Ectodermal cell (in vitro differentiated cells): Measurements from ENCODE around the gene TUBB1.

ENCODE experiments used
- H3K27ac ChIP-seq: 2 replicates; pipeline ENCODE4 v1.7.0; 2013; ENCODE audit warnings: mild to moderate bottlenecking, low read depth, low read length; ENCODE audit not compliant: insufficient read depth, poor library complexity, severe bottlenecking
- H3K27me3 ChIP-seq: 2 replicates; pipeline ENCODE4 v1.7.0; 2013; ENCODE audit warnings: mild to moderate bottlenecking, low read length; ENCODE audit not compliant: insufficient read depth, control insufficient read depth, poor library complexity, severe bottlenecking
- H3K36me3 ChIP-seq: one replicate; pipeline ENCODE4 v1.7.0; 2013; ENCODE audit warnings: low read length; ENCODE audit not compliant: control insufficient read depth, insufficient read depth
- H3K4me1 ChIP-seq: one replicate; pipeline ENCODE4 v1.7.0; 2013; ENCODE audit warnings: low read length; ENCODE audit not compliant: control insufficient read depth, insufficient read depth
- H3K4me3 ChIP-seq: 2 replicates; pipeline ENCODE4 v1.7.0; 2013; ENCODE audit warnings: low read depth, low read length, control low read depth; ENCODE audit not compliant: insufficient read depth
- H3K9me3 ChIP-seq: 2 replicates; pipeline ENCODE4 v1.7.0; 2013; ENCODE audit warnings: mild to moderate bottlenecking, low read length, moderate library complexity; ENCODE audit not compliant: control insufficient read depth
- WGBS, 2 experiments: methylation state at CpG; one replicate each; pipeline ENCODE4 v1.1.7; 2013; ENCODE audit warnings: missing lambda C conversion rate in 2 of 2; 5-methylcytosine and 5-hydroxymethylcytosine counted together

TUBB1 gene

DNA sequence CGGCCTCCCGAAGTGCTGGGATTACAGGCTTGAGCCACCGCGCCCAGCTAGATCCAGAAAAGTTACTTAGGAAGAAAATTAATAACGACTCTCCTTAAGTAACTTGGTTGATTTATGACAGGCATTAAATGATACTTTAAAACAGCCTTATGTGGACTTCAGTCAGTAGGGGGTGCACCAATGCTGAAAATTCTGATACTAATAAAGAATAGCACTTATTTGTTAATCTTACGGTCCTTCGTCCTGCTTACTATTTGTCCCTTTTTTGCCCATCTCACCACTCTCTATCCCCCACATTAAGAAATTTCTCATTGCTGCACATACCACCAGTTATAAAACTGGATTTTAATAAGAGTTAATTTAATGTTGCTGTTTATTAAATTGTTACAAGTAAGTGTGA, 36.1 kb downstream of the TUBB1 start:
- no peak overlapping the region for H3K4me3 ChIP-seq
- H3K27me3 ChIP-seq = no peaks in the 10 kb centered on the region
- H3K9me3 ChIP-seq = no peaks in the 10 kb centered on the region
- 94 to 97% methylated on average over 7 of the region's 7 CpGs for WGBS, 2 experiments
- no peaks in the 10 kb centered on the region for H3K36me3 ChIP-seq
- H3K27ac ChIP-seq = no peak overlapping the region
- H3K4me1 ChIP-seq = no peaks in the 10 kb centered on the region

DNA sequence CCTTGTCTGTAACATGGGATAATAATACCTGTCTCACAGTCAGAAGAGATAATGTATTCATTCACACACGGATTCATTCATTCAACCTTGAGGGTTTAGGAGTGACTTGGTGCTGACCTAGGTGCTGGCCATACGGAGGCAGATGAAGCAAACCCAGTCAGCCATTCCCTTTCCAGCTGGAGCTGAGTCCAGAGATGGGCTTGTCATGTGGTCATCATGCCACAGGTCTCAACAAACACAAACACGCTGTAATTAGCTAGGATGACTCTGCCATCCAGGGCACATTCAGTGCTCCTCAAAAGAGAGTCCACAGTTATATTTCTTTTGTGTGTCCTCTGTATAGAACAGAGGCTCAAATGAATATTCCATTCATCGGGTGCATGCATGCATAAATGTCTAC, 42.9 kb downstream of the TUBB1 start:
- no peak overlapping the region for H3K27ac ChIP-seq
- 70 to 72% methylated on average over 4 of the region's 4 CpGs for WGBS, 2 experiments

GRCh38 chr20:59063358-59064213, 44.4 kb downstream of the TUBB1 start:
- Histone ChIP-seq H3K36me3 (no peaks in the 10 kb centered on the region), H3K9me3 (no peaks in the 10 kb centered on the region), H3K27ac (no peak overlapping the region), H3K4me1 (no peaks in the 10 kb centered on the region), H3K4me3 (no peak overlapping the region), H3K27me3 (no peaks in the 10 kb centered on the region)
- 70 to 76% methylated on average over 20 to 22 of the region's 22 CpGs for WGBS, 2 experiments

More for the DNA sequence above, 42.9 kb downstream of the TUBB1 start:
- H3K4me3 ChIP-seq = no peak overlapping the region
- H3K4me1 ChIP-seq = no peaks in the 10 kb centered on the region
- H3K36me3 ChIP-seq = no peaks in the 10 kb centered on the region
- H3K9me3 ChIP-seq = no peaks in the 10 kb centered on the region
- H3K27me3 ChIP-seq = no peaks in the 10 kb centered on the region

DNA sequence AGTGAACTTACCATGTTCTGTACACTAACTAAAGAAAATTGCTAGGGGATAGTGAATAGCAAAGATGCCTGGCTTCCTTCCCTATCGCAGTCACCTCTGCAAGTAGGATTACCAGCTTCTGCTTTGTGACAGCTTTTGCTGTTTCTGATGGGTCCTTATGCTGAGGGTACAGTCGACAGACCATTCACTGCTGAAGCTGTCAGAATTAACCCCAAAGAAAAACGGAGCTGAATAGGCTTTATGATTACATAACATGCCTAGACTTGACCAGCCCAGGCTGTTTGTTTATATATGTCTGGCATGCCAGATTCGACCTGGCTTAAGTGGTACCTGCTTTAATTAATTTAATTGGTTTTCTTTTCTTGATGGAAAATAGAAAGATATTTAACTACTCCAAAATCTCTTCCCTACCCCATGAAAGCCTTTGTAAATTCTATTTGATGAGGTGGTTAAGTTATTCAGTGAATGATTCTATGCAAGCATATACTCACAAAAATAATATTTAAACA, 45.0 kb downstream of the TUBB1 start:
- Histone ChIP-seq H3K36me3 (no peaks in the 10 kb centered on the region), H3K9me3 (no peaks in the 10 kb centered on the region), H3K4me3 (no peak overlapping the region), H3K27me3 (no peaks in the 10 kb centered on the region), H3K4me1 (no peaks in the 10 kb centered on the region), H3K27ac (no peak overlapping the region)
- WGBS, 2 experiments = 84 to 88% methylated on average over 4 of the region's 4 CpGs

- no peaks in the 10 kb centered on the region for H3K36me3 ChIP-seq
- H3K4me3 ChIP-seq = no peak overlapping the region
- no peaks in the 10 kb centered on the region for H3K9me3 ChIP-seq
- H3K4me1 ChIP-seq = no peaks in the 10 kb centered on the region
- 55 to 62% methylated on average over 4 of the region's 4 CpGs for WGBS, 2 experiments
- H3K27ac ChIP-seq = no peak overlapping the region
- no peaks in the 10 kb centered on the region for H3K27me3 ChIP-seq
These were observed 49.3 kb downstream of the TUBB1 start for GRCh38 chr20:59068534-59068933.

GRCh38 chr20:59069026-59069425, 49.8 kb downstream of the TUBB1 start:
- H3K9me3 ChIP-seq = no peaks in the 10 kb centered on the region
- H3K4me1 ChIP-seq = no peaks in the 10 kb centered on the region
- H3K27me3 ChIP-seq = no peaks in the 10 kb centered on the region
- no peak overlapping the region for H3K27ac ChIP-seq
- no peak overlapping the region for H3K4me3 ChIP-seq
- no peaks in the 10 kb centered on the region for H3K36me3 ChIP-seq
- 94 to 100% methylated on average over 2 of the region's 2 CpGs for WGBS, 2 experiments

GRCh38 chr20:59071216-59071615, 52.0 kb downstream of the TUBB1 start:
- Histone ChIP-seq H3K9me3 (no peaks in the 10 kb centered on the region), H3K4me3 (no peak overlapping the region), H3K4me1 (no peaks in the 10 kb centered on the region), H3K27ac (no peak overlapping the region), H3K36me3 (no peaks in the 10 kb centered on the region), H3K27me3 (no peaks in the 10 kb centered on the region)
- 71 to 100% methylated on average over 1 of the region's 1 CpG for WGBS, 2 experiments

DNA sequence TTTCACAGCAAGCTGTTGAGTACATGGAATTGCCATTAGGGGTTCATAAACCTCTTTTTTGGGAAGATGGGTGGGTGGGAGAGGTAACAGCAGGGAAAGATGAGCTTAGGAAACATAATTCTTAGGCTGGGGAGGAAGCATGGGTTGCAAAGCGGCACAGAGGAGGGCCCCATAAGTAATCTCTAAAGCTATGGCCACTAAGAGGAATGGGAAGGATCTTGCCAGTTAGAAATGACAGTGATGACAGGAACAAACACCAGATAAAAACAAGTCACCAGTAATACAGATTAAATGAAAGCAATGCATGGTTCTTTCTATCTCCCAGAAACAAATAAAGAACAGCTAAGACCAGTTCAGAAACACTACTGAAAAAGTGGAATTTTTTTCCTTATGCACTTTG, 54.4 kb downstream of the TUBB1 start:
- Histone ChIP-seq H3K36me3 (no peaks in the 10 kb centered on the region), H3K4me1 (no peaks in the 10 kb centered on the region), H3K27ac (no peak overlapping the region), H3K27me3 (no peaks in the 10 kb centered on the region), H3K9me3 (no peaks in the 10 kb centered on the region), H3K4me3 (no peak overlapping the region)
- WGBS, 2 experiments = 88% methylated on average over 1 of the region's 1 CpG

- WGBS, 2 experiments = 79 to 80% methylated on average over 3 of the region's 3 CpGs
These were observed 55.2 kb downstream of the TUBB1 start for GRCh38 chr20:59074456-59074855.

GRCh38 chr20:59075934-59076508, 56.8 kb downstream of the TUBB1 start:
- WGBS, 2 experiments = 85 to 88% methylated on average over 4 of the region's 4 CpGs
- no peak overlapping the region for H3K27ac ChIP-seq
- no peaks in the 10 kb centered on the region for H3K4me1 ChIP-seq
- H3K27me3 ChIP-seq = no peaks in the 10 kb centered on the region
- H3K4me3 ChIP-seq = no peak overlapping the region
- H3K9me3 ChIP-seq = no peaks in the 10 kb centered on the region
- H3K36me3 ChIP-seq = no peaks in the 10 kb centered on the region

More at GRCh38 chr20:59074456-59074855, 55.2 kb downstream of the TUBB1 start:
- no peaks in the 10 kb centered on the region for H3K27me3 ChIP-seq
- H3K4me3 ChIP-seq = no peak overlapping the region
- H3K36me3 ChIP-seq = no peaks in the 10 kb centered on the region
- no peak overlapping the region for H3K27ac ChIP-seq
- no peaks in the 10 kb centered on the region for H3K9me3 ChIP-seq
- no peaks in the 10 kb centered on the region for H3K4me1 ChIP-seq
